Effector memory CD8-positive, alpha-beta T cell (primary cell): Measurements from ENCODE around the gene NSMCE4A.
"Not testable (repeated sequence)": the region's sequence is repeated elsewhere in the genome, so short reads cannot be mapped to it uniquely, and the experiment has no call there.

Experiments used
- ATAC-seq: fragments of 150-1000 bp; cut with Tn5 transposase; replicated peaks from 2 replicates; pipeline ENCODE4 v1.10.0; 2021; ENCODE audit warnings: mild to moderate bottlenecking, moderate library complexity
- DNase-seq, 3 experiments: peaks; one replicate each; pipeline ENCODE4 v3.0.0; 2021
- H3K27ac Mint-ChIP-seq, 2 donors: one replicate each; pipeline ENCODE4 v1.8.0; 2022; ENCODE audit warnings: mild to moderate bottlenecking in 2 of 2, mixed read lengths in 2 of 2, moderate library complexity in 2 of 2
- H3K27me3 Mint-ChIP-seq, 2 donors: one replicate each; pipeline ENCODE4 v1.8.0; 2022; ENCODE audit warnings: mixed read lengths in 2 of 2
- H3K36me3 Mint-ChIP-seq: one replicate; pipeline ENCODE4 v1.8.0; 2022; ENCODE audit warnings: mild to moderate bottlenecking, moderate library complexity, mixed read lengths; ENCODE audit not compliant: insufficient read depth
- H3K4me1 Mint-ChIP-seq, 2 donors: one replicate each; pipeline ENCODE4 v1.8.0; 2022; ENCODE audit warnings: low read depth in 2 of 2, mixed read lengths in 2 of 2
- H3K4me3 Mint-ChIP-seq, 2 donors: one replicate each; pipeline ENCODE4 v1.8.0; 2022; ENCODE audit warnings: mild to moderate bottlenecking in 2 of 2, mixed read lengths in 2 of 2, moderate library complexity in 2 of 2
- H3K9me3 Mint-ChIP-seq, 2 donors: one replicate each; pipeline ENCODE4 v1.8.0; 2022; ENCODE audit warnings: mixed read lengths in 2 of 2

The NSMCE4A gene

DNA sequence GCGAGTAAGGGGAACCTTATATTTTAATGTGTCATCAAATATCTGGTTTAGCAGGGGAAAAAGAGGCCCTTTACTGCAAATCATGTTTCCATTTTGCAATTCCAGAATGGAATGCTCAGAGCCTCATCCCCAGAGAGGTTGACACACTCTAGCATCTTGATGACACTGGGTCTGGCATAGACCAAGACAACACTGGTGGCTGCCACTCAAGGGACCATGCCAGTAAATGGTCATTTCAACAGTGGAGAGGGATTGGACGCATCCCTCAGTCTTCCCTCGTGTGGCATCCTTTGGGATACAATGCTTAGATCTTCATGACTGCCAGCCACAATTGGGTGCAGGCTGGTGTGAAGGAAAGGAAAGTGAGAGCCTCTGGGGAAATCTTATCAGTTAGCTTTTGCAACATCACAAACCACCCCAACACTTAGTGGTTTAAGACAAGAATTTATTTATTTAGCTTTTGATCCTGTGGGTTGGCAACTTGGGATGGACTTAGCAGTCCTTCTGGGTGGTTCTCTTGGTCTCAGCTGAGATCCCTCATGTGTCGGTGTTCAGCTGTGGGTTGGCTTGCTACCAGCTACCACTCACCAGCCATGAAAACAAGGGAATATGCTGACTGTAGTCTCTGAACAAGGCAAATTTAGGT lies 35.5 kb upstream of the NSMCE4A start:
- ATAC-seq (no peak), DNase-seq (no peak)
- Mint-ChIP-seq H3K9me3 (no peaks in the 10 kb centered on the region), H3K27ac (no peak overlapping the region), H3K4me1 (no peaks in the 10 kb centered on the region), H3K36me3 (no peaks in the 10 kb centered on the region), H3K27me3 (peaks cover 33 to 49% of the 10 kb centered on the region in 2 donors), H3K4me3 (no peak overlapping the region)

- Mint-ChIP-seq H3K4me1 (no peaks in the 10 kb centered on the region), H3K4me3 (no peak overlapping the region), H3K27ac (no peak overlapping the region), H3K9me3 (peaks cover 1 to 2% of the 10 kb centered on the region in 2 donors), H3K27me3 (peaks cover 19 to 26% of the 10 kb centered on the region in 2 donors), H3K36me3 (no peaks in the 10 kb centered on the region)
- DNase-seq (no peak), ATAC-seq (no peak)
Measured at GRCh38 chr10:122007415-122007814, 32.4 kb upstream of the NSMCE4A start.

DNA sequence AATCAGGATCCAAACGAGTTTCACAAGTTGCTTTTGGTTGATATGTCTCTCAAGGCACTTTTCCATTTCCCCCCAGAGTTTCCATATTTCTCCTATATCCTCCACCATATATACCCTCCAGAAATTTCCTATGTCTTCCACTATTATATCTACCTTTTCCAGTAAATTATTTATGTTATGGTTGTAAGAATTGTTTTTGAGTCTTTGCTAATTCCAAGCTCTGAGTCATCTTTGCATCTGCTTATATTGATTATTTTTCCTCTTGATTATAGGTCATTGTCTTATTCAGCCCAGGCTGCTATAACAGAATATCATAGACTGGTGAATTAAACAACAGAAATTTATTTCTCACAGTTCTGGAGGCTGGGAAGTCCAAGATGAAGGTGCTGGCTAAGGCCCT lies 26.7 kb upstream of the NSMCE4A start:
- Mint-ChIP-seq H3K27ac (no peak overlapping the region), H3K9me3 (peaks cover 5 to 13% of the 10 kb centered on the region in 2 donors), H3K4me1 (no peaks in the 10 kb centered on the region), H3K4me3 (no peak overlapping the region), H3K27me3 (peaks cover 10 to 17% of the 10 kb centered on the region in 2 donors), H3K36me3 (no peaks in the 10 kb centered on the region)
- no peak for ATAC-seq
- DNase-seq: no peak

GRCh38 chr10:121999301-121999700 lies 24.3 kb upstream of the NSMCE4A start:
- Mint-ChIP-seq H3K4me3 (no peak overlapping the region), H3K9me3 (peaks cover 5 to 13% of the 10 kb centered on the region in 2 donors), H3K27ac (no peak overlapping the region), H3K27me3 (peaks cover 29 to 39% of the 10 kb centered on the region in 2 donors), H3K36me3 (no peaks in the 10 kb centered on the region), H3K4me1 (no peaks in the 10 kb centered on the region)
- no peak for DNase-seq
- ATAC-seq: no peak

- H3K36me3 Mint-ChIP-seq: no peaks in the 10 kb centered on the region
- no peak overlapping the region for H3K4me3 Mint-ChIP-seq
- ATAC-seq (no peak), DNase-seq (no peak)
- peaks cover 5 to 13% of the 10 kb centered on the region in 2 donors for H3K9me3 Mint-ChIP-seq
- no peaks in the 10 kb centered on the region for H3K4me1 Mint-ChIP-seq
- no peak overlapping the region for H3K27ac Mint-ChIP-seq
- H3K27me3 Mint-ChIP-seq: peaks cover 37 to 48% of the 10 kb centered on the region in 2 donors
Measured at GRCh38 chr10:121998462-121998861, 23.4 kb upstream of the NSMCE4A start.

GRCh38 chr10:121994429-121994941 lies 19.5 kb upstream of the NSMCE4A start:
- DNase-seq (no peak), ATAC-seq (no peak)
- H3K27ac Mint-ChIP-seq: no peak overlapping the region
- peaks cover 0 to 3% of the 10 kb centered on the region in 2 donors for H3K4me1 Mint-ChIP-seq
- H3K4me3 Mint-ChIP-seq: no peak overlapping the region
- H3K9me3 Mint-ChIP-seq: no peaks in the 10 kb centered on the region
- H3K36me3 Mint-ChIP-seq: no peaks in the 10 kb centered on the region
- peaks cover 44 to 69% of the 10 kb centered on the region in 2 donors for H3K27me3 Mint-ChIP-seq

DNA sequence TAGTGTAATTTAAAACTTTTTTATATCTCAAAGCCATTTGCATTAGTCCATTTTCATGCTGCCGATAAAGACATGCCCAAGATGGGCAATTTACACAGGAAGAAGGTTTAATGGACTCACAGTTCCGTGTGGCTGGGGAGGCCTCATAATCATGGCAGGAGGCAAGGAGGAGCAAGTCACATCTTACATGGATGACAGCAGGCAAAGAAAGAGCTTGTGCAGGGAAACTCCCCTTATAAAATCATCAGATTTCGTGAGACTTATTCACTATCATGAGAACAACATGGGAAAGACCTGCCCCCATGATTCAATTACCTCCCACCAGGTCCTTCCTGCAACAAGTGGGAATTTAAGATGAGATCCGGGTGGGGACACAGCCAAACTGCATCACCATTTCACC lies 16.7 kb upstream of the NSMCE4A start:
- ATAC-seq, H3K4me3 Mint-ChIP-seq: not testable (repeated sequence)
- H3K27me3 Mint-ChIP-seq: peaks cover 51 to 78% of the 10 kb centered on the region in 2 donors

GRCh38 chr10:121990015-121990677 lies 15.1 kb upstream of the NSMCE4A start:
- no peak overlapping the region for H3K27ac Mint-ChIP-seq
- peak overlapping the region; percentile 13 to 23 for H3K4me3 Mint-ChIP-seq
- no peaks in the 10 kb centered on the region for H3K36me3 Mint-ChIP-seq
- H3K9me3 Mint-ChIP-seq: no peaks in the 10 kb centered on the region
- DNase-seq (no peak), ATAC-seq (no peak)
- peaks cover 46 to 69% of the 10 kb centered on the region in 2 donors for H3K27me3 Mint-ChIP-seq
- H3K4me1 Mint-ChIP-seq: peaks cover 0 to 3% of the 10 kb centered on the region in 2 donors

More for the DNA sequence above, 16.7 kb upstream of the NSMCE4A start:
- not testable (repeated sequence) for H3K36me3 Mint-ChIP-seq, H3K9me3 Mint-ChIP-seq, DNase-seq, H3K27ac Mint-ChIP-seq, H3K4me1 Mint-ChIP-seq

DNA sequence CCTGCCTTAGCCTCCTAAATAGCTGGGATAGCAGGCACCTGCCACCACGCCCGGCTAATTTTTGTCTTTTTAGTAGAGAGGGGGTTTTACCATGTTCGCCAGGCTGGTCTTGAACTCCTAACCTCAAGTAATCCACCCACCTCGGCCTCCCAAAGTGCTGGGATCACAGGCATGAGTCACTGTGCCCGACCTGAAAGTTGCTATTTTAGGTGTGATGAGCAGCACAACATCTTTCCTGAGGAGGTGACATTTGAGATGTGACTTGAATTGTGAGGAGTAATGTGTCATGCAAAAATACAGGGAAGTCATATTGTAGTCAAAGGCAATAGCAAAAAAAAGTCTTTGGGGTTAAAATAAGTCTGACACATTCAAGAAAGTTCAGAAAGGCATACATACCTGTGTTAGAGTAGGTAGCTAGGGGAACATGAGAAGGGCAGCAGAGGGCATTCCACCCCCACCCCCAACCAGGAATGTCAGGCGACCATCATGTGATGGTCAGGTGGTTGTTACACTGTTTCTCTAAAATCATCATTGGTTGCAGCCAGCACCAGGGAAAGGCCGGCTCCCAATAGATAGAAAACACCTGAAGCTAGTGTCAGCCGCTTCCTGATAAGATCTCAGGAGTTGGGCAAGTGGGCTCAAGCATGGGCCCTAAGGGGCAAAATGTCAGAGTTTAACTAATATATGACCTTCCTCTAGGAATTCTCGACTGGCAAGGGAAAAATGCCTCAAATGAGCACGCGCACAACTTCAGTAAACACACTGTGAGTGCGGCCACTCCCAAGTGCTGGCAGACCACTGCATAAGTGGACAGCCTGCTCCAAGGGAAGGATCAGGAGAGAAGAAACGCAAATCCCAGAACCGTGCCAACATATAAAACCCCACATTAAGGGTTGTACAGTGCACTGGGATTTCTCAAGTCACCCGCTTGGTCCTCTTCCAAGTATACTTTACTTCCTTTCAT lies 13.6 kb upstream of the NSMCE4A start, which contains the start of gene TACC2:
TSS of gene TACC2 (plus strand) at position 803 of the 964 bp plus-strand sequence. CDS start 32,819 bp downstream, outside the sequence.
- no peak for DNase-seq
- Mint-ChIP-seq H3K4me3 (no peak within 1 kb of the TSS), H3K27me3 (peaks cover 36 to 60% of the 10 kb centered on the region in 2 donors), H3K4me1 (peaks cover 0 to 3% of the 10 kb centered on the region in 2 donors), H3K36me3 (no peaks in the 10 kb centered on the region), H3K27ac (no peak within 1 kb of the TSS), H3K9me3 (peaks cover 4 to 8% of the 10 kb centered on the region in 2 donors)
- no peak for ATAC-seq

DNA sequence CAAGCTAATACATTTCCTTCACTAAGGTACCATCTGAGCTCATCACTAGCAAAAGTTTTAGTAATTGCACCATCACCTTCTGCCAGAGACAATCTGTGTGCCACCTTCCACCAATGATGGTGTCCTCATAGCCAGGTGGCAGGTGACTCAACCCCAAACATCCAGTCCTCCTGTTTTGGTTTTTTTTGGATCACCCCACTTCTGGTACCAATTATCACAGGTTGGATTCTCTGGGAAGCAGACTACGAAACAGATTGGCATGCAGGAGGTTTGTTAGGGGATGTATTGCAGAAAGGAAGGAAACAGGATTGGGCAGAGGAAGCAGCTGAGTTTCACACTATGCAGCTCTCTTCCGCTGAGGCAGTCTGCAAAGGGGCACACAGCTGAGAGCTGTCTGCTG lies 9.4 kb upstream of the NSMCE4A start:
- Mint-ChIP-seq H3K4me1 (no peaks in the 10 kb centered on the region), H3K4me3 (no peak overlapping the region), H3K9me3 (peaks cover 4 to 8% of the 10 kb centered on the region in 2 donors), H3K36me3 (no peaks in the 10 kb centered on the region), H3K27me3 (peaks cover 28 to 37% of the 10 kb centered on the region in 2 donors), H3K27ac (no peak overlapping the region)
- ATAC-seq: no peak
- DNase-seq: no peak

- no peak for ATAC-seq
Measured at GRCh38 chr10:121983852-121984251, 8.8 kb upstream of the NSMCE4A start.

DNA sequence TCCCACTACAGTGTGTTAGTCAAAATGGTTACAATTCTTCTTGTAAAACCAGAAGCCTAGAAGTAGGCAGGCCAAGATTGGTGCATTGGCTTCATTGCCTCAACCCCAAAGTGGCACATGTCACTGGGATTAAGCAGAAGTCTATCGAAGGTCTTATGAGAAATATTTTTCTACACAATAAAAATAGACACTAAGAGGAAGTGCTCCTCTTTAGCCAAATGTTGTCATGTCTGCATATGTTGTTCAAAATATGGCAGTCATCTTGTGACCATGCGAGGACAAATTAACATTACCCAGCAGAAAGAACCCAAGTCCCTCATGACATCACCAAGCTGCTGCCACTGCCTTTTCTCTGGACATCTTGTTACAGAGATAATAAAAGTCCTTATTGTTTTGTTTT lies 6.3 kb upstream of the NSMCE4A start:
- Mint-ChIP-seq H3K4me1 (no peaks in the 10 kb centered on the region), H3K27ac (no peak overlapping the region), H3K9me3 (peaks cover 4 to 8% of the 10 kb centered on the region in 2 donors), H3K36me3 (no peaks in the 10 kb centered on the region), H3K27me3 (peaks cover 7 to 8% of the 10 kb centered on the region in 2 donors), H3K4me3 (no peak overlapping the region)
- DNase-seq: no peak
- no peak for ATAC-seq

More at GRCh38 chr10:121983852-121984251, 8.8 kb upstream of the NSMCE4A start:
- H3K9me3 Mint-ChIP-seq: peaks cover 4 to 8% of the 10 kb centered on the region in 2 donors
- no peak overlapping the region for H3K27ac Mint-ChIP-seq
- no peaks in the 10 kb centered on the region for H3K4me1 Mint-ChIP-seq
- H3K36me3 Mint-ChIP-seq: no peaks in the 10 kb centered on the region
- DNase-seq: no peak
- peaks cover 28 to 32% of the 10 kb centered on the region in 2 donors for H3K27me3 Mint-ChIP-seq
- no peak overlapping the region for H3K4me3 Mint-ChIP-seq

DNA sequence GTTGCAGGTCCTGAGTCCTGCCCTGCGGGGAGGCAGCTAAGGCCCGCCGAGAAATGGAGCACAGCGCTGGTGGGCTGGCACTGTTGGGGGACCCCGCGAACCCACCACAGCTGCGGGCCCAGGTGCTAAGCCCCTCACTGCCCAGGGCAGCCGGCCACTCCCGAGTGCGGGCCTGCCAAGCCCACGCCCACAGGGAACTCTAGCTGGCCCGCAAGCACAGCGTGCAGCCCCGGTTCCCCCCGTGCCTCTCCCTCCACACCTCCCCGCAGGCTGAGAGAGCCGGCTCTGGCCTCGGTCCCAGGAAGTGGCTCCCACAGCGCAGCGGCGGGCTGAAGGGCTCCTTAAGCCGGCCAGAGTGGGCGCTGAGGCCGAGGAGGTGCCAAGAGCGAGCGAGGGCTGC lies 3.5 kb upstream of the NSMCE4A start:
- no peak overlapping the region for H3K27ac Mint-ChIP-seq
- peaks cover under 1% of the 10 kb centered on the region for H3K36me3 Mint-ChIP-seq

More for the DNA sequence above, 3.5 kb upstream of the NSMCE4A start:
- no peak for DNase-seq
- no peak for ATAC-seq
- peaks cover 5 to 7% of the 10 kb centered on the region in 2 donors for H3K4me1 Mint-ChIP-seq
- H3K4me3 Mint-ChIP-seq: no peak overlapping the region
- H3K27me3 Mint-ChIP-seq: no peaks in the 10 kb centered on the region
- H3K9me3 Mint-ChIP-seq: no peaks in the 10 kb centered on the region
